NT2/D1 (cell line): Measurements from ENCODE around the gene UBR1.

Experiments used
- YY1 ChIP-seq: IDR thresholded peaks from 2 replicates; pipeline ENCODE4 v1.6.1; 2011; ENCODE audit not compliant: insufficient read length, insufficient read depth
- ZNF274 ChIP-seq: IDR thresholded peaks from 2 replicates; pipeline ENCODE4 v1.6.1; 2011; ENCODE audit warnings: mild to moderate bottlenecking, low read depth, low read length

- no peak for TF ChIP-seq YY1
- TF ChIP-seq ZNF274: no peak
These were observed 197.3 kb downstream of the UBR1 start for GRCh38 chr15:42908538-42908937.
